HepG2 (cell line): Measurements from ENCODE around the gene PAQR5. TPM values are rescaled to one million over a fixed set of nuclear protein-coding genes. Genes with fewer than 3 reads are reported as not detected.

Experiments used
- AKNA ChIP-seq: sonication (generic); formaldehyde crosslinking; IDR thresholded peaks from 2 replicates; pipeline ENCODE4 v1.4.0; 2020; ENCODE audit warnings: missing genetic modification reagents, borderline replicate concordance
- ASH2L ChIP-seq: fragments of 300-600, 200-600 bp; sonication (generic); IDR thresholded peaks from 2 replicates; pipeline ENCODE4 v1.7.0; 2017; ENCODE audit warnings: low read depth, mild to moderate bottlenecking, moderate library complexity, mixed read lengths, low read length; ENCODE audit not compliant: insufficient read length
- CAMTA2 ChIP-seq: sonication (generic); formaldehyde crosslinking; IDR thresholded peaks from 2 replicates; pipeline ENCODE4 v1.4.0; 2020; ENCODE audit warnings: mild to moderate bottlenecking, missing genetic modification reagents, borderline replicate concordance
- DMTF1 ChIP-seq: sonication (generic); formaldehyde crosslinking; IDR thresholded peaks from 2 replicates; pipeline ENCODE4 v1.4.0; 2020; ENCODE audit warnings: mild to moderate bottlenecking, missing genetic modification reagents
- FLYWCH1 ChIP-seq: sonication (generic); formaldehyde crosslinking; IDR thresholded peaks from 2 replicates; pipeline ENCODE4 v1.8.1; 2023; ENCODE audit warnings: mild to moderate bottlenecking, missing genetic modification reagents
- HOXA7 ChIP-seq: sonication (generic); formaldehyde crosslinking; IDR thresholded peaks from 2 replicates; pipeline ENCODE4 v1.8.1; 2022; ENCODE audit warnings: mild to moderate bottlenecking, missing genetic modification reagents, moderate library complexity
- RFXANK ChIP-seq: IDR thresholded peaks from 2 replicates; pipeline ENCODE4 v1.6.1; 2016
- SRSF9 ChIP-seq: fragments of 200-400 bp; formaldehyde crosslinking; IDR thresholded peaks from 2 replicates; pipeline ENCODE4 v1.6.1; 2018; ENCODE audit warnings: borderline replicate concordance, mild to moderate bottlenecking, low read depth, low read length; ENCODE audit not compliant: insufficient read depth, poor library complexity, severe bottlenecking
- TSC22D2 ChIP-seq: sonication (generic); formaldehyde crosslinking; IDR thresholded peaks from 2 replicates; pipeline ENCODE4 v1.5.1; 2020; ENCODE audit warnings: missing genetic modification reagents, mild to moderate bottlenecking, borderline replicate concordance
- ZEB1 ChIP-seq: IDR thresholded peaks from 2 replicates; pipeline ENCODE4 v1.6.1; 2012; ENCODE audit warnings: mild to moderate bottlenecking, low read depth, inconsistent platforms; ENCODE audit not compliant: insufficient replicate concordance
- ZNF362 ChIP-seq: sonication (generic); formaldehyde crosslinking; IDR thresholded peaks from 2 replicates; pipeline ENCODE4 v1.4.0; 2020; ENCODE audit warnings: missing genetic modification reagents, mild to moderate bottlenecking, borderline replicate concordance
- ZNF660 ChIP-seq: sonication (generic); formaldehyde crosslinking; IDR thresholded peaks from 2 replicates; pipeline ENCODE4 v1.5.1; 2020; ENCODE audit warnings: mild to moderate bottlenecking, low read depth, missing genetic modification reagents, borderline replicate concordance
- ZNF784 ChIP-seq: sonication (generic); formaldehyde crosslinking; IDR thresholded peaks from 2 replicates; pipeline ENCODE4 v1.5.1; 2020; ENCODE audit warnings: missing genetic modification reagents, mild to moderate bottlenecking, borderline replicate concordance
- ZSCAN20 ChIP-seq: sonication (generic); formaldehyde crosslinking; IDR thresholded peaks from 2 replicates; pipeline ENCODE4 v1.4.0; 2020; ENCODE audit warnings: missing genetic modification reagents, mild to moderate bottlenecking, borderline replicate concordance
- polyA plus RNA-seq, 8 experiments: library from polyadenylated mRNA; depleted of rRNA in 3 of 8; stranded (reverse) in 7 of 8; unstranded in 1 of 8; fragments of >200 nt; fragmentation: Illumina TruSeq in 4 of 8; extraction: Trizol in 4 of 8; gene quantifications; 2 replicates each; pipeline versions ENCODE4 v1.2.1 to v1.2.3, GENCODE V29; 2011 to 2016; ENCODE audit warnings: low read depth in 4 of 8, missing spikeins in 1 of 8, mixed read lengths in 1 of 8; ENCODE audit not compliant: insufficient read depth in 1 of 8
- total RNA-seq, 5 experiments: library from RNA; depleted of rRNA; stranded (reverse); fragments of >200 nt; fragmentation: Illumina TruSeq; extraction: Trizol; gene quantifications; 2 replicates each; pipeline ENCODE4 v1.2.3, GENCODE V29; 2016; ENCODE audit warnings: low read depth in 1 of 5
- TF ChIP-seq, protein P1 (sequence below): IDR thresholded peaks from 2 replicates; pipeline ENCODE4 v1.6.1; 2016; ENCODE audit warnings: control low read depth

The PAQR5 gene
- total and polyA plus RNA-seq, 2 of the 13 experiments (the other 11 are each of a cell fraction or from before 2014, with no cell fraction given): 0.53 to 1.3 TPM

GRCh38 chr15:69413822-69414700, 115.3 kb downstream of the PAQR5 start, which contains the start of gene KIF23 (continued):
- no peak for TF ChIP-seq AKNA (CRISPR knock-in tag)
- peak; percentile 91 for TF ChIP-seq ASH2L
- TF ChIP-seq HOXA7 (CRISPR knock-in tag): no peak
- TF ChIP-seq ZNF660 (CRISPR knock-in tag): no peak
- TF ChIP-seq CAMTA2 (CRISPR knock-in tag): no peak
- TF ChIP-seq ZNF784 (CRISPR knock-in tag): peak; percentile 54; the same call in 1 of the 2 replicates
- no peak for TF ChIP-seq TSC22D2 (CRISPR knock-in tag)
- TF ChIP-seq ZSCAN20 (CRISPR knock-in tag): no peak
- no peak for TF ChIP-seq FLYWCH1 (CRISPR knock-in tag)
- TF ChIP-seq, protein P1, sequence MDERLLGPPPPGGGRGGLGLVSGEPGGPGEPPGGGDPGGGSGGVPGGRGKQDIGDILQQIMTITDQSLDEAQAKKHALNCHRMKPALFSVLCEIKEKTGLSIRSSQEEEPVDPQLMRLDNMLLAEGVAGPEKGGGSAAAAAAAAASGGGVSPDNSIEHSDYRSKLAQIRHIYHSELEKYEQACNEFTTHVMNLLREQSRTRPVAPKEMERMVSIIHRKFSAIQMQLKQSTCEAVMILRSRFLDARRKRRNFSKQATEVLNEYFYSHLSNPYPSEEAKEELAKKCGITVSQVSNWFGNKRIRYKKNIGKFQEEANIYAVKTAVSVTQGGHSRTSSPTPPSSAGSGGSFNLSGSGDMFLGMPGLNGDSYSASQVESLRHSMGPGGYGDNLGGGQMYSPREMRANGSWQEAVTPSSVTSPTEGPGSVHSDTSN (CRISPR knock-in tag): no peak
- TF ChIP-seq DMTF1 (CRISPR knock-in tag): no peak
- no peak for TF ChIP-seq SRSF9
- TF ChIP-seq RFXANK (CRISPR knock-in tag): no peak
- no peak for TF ChIP-seq ZNF362 (CRISPR knock-in tag)
- no peak for TF ChIP-seq ZEB1
